ENCODE data around the gene NBDY.

DNA sequence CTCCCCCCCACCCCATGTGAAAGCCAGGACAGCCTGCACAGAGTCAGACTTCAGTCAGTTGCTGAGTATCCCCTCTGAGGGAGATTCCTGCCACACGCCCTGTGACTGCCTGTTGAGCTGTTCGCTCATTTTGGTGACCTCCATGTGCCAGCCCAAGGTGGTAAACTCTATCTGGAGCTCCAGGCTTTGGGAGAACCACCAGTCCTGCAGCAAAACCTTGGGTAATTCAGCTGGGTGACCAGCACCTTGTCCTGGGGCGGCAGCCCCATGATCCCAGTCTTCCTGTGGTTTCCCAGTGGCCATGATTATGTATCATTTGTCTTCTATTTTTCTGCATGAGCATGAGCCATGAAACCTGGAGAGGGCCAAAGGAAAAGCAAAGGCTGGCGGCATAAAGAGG is 73.4 kb downstream of the NBDY start:
- TF ChIP-seq POLR2AphosphoS5 (IDR thresholded peaks at IDR 0.05; ENCODE audit: borderline replicate concordance, low read depth, low read length) (no peak), EZH2 (IDR thresholded peaks at IDR 0.05) (no peak)

Measured in SK-N-MC (cell line).